NCI-H446 treated with DMSO at 0.1 percent for 48 hours (cell line): Measurements from ENCODE around the gene D2HGDH.
"Not testable (repeated sequence)": the region's sequence is repeated elsewhere in the genome, so short reads cannot be mapped to it uniquely, and the experiment has no call there.

ENCODE experiments used
- DNase-seq: peaks from one replicate; lab custom pipeline; 2025; lab: John Stamatoyannopoulos, UW

D2HGDH gene

GRCh38 chr2:241794250-241794823 lies 59.9 kb downstream of the D2HGDH start:
- DNase-seq: no peak

GRCh38 chr2:241795021-241795999 lies 60.9 kb downstream of the D2HGDH start:
- no peak for DNase-seq

- DNase-seq: no peak
Observed at GRCh38 chr2:241796209-241796608, 61.8 kb downstream of the D2HGDH start.

- DNase-seq: no peak
Observed at GRCh38 chr2:241796610-241797138, 62.2 kb downstream of the D2HGDH start.

- DNase-seq: no peak
Observed at GRCh38 chr2:241797441-241798080, 63.1 kb downstream of the D2HGDH start.

GRCh38 chr2:241798081-241798630 lies 63.7 kb downstream of the D2HGDH start:
- DNase-seq: no peak

GRCh38 chr2:241798631-241799521 lies 64.4 kb downstream of the D2HGDH start:
- no peak for DNase-seq

GRCh38 chr2:241799522-241800197 lies 65.2 kb downstream of the D2HGDH start:
- DNase-seq: no peak

- DNase-seq: not testable (repeated sequence)
Observed at GRCh38 chr2:241800198-241800903, 65.9 kb downstream of the D2HGDH start.

GRCh38 chr2:241801611-241802420 lies 67.4 kb downstream of the D2HGDH start:
- no peak for DNase-seq

GRCh38 chr2:241802421-241803318 lies 68.2 kb downstream of the D2HGDH start:
- DNase-seq: no peak

- DNase-seq: no peak
Observed at GRCh38 chr2:241803387-241804325, 69.2 kb downstream of the D2HGDH start.

GRCh38 chr2:241804326-241805229 lies 70.1 kb downstream of the D2HGDH start:
- no peak for DNase-seq

- not testable (repeated sequence) for DNase-seq
Observed at GRCh38 chr2:241806217-241806616, 71.8 kb downstream of the D2HGDH start.

- no peak for DNase-seq
Observed at GRCh38 chr2:241808051-241808720, 73.8 kb downstream of the D2HGDH start.
